GM19025 (cell line): ENCODE measurements around the gene ADIRF.
"Not testable (repeated sequence)": the region's sequence is repeated elsewhere in the genome, so short reads cannot be mapped to it uniquely, and the experiment has no call there.

Experiments
- ATAC-seq: cut with Tn5 transposase; IDR thresholded peaks from one replicate; pipeline ENCODE4 v1.9.1; 2021; ENCODE audit warnings: mild to moderate bottlenecking, low read depth, moderate library complexity; ENCODE audit not compliant: unreplicated experiment

The ADIRF gene

DNA sequence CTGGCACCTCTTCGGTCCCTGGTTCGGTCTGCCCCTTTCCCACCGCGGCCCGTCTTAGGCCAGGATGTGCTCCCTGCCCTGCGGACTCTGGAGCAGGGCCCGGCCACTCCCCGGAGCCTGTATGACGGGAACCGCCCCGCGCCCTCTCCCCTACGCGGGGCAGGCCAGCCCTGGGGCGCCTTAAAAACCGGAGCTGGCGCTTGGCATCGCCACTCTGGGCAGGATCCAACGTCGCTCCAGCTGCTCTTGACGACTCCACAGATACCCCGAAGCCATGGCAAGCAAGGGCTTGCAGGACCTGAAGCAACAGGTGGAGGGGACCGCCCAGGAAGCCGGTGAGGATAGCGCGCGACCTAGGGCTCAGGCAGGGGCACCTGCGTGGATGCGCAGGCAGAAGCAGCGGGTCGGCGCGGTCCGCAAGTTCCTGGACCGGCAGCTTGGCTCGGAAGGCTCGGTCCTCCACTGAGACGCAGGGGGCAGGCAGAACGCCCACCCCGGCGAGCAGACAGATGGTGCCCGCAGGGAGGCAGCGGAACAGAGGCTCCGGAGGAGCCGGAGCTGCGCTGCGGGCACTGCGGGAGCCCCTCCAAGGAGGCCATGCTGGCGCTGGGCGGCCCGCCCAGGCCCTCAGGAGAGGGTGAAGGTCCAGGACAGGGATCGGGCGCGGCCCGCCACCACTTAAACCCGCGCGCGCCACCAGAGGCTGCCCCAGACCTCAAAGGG lies at the start of gene ADIRF:
Gene ADIRF (plus strand): TSS at position 212 of the 723 bp plus-strand sequence. CDS start 63 bp downstream, at position 275.
- ATAC-seq: no peak

DNA sequence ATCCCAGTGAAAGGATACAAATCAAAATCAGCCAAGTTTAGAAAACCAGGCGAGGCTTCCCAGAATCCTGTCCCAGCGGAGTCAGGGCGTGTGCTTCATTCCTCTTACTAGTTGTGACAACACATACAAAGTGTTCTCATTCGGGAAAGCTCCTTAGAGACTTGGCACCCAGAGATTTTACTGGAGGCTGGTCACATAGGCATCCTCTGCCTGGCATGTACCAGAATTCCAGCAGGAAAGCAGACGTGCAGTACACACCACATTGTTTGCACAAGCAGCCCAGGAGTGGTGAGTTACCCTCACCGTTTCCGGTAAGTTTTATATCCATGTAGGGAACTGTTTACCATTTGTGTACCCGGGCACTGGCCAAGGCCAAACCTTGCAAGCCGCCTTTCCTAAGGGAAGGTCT lies 45.7 kb upstream of the ADIRF start:
- ATAC-seq: no peak

DNA sequence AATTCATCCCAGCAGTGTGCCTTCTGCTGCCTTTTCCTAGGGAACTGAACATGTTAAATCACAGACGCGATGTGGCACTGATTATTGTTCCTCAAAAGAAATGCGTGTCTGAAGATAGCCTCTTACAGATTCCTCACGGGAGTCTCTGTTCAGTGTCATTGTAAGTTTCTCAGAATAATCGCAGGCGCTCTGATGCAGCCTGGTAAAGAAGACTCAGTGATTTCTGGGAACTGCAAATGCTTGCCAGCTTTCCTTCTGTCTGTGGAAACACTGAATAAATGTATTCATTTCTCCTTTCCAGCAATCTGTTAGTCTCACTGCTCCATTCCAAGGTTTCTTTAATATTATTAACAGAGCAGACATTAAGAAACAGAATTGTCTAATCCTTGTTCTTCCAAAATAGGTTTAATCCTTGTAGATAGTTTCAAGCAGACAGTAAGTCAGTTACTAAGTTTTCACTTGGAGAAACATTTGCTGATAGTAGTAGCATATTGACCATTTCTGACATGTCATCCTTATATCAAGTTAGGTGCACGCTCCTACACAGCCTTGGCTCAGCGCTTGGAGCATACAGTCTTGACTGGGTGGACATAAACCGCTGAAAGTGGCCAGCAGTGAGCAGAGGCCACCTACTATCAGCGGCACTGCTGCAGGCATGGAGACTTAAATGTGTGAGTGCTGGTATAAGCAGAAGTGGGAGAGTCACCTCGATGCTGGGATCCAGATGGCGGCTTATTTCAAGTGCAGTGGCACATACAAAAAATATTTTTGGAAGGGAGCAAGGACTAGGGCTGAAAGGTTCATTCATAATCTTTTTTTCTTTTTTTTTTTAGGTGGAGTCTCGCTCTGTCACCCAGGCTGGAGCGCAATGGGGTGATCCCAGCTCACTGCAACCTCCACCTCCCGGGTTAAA lies 38.6 kb upstream of the ADIRF start:
- ATAC-seq: no peak

DNA sequence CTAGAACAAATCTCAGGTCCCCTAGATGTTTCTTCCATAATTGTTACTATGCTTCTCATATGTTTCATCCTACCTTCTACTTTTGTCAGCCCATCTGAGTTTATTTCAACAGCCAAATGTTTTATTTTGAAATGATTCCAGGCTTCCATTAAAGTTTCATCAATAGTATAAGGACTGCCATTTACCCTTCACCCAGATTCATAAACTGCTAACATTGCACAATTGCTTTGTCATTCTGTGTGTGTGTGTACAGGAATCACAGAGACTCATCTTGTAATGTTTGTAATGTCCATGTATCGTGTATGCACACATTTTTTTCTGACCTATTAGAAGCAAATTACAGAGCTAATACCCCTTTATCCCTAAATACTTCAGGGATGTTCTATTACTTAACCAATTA lies 36.4 kb upstream of the ADIRF start:
- no peak for ATAC-seq

DNA sequence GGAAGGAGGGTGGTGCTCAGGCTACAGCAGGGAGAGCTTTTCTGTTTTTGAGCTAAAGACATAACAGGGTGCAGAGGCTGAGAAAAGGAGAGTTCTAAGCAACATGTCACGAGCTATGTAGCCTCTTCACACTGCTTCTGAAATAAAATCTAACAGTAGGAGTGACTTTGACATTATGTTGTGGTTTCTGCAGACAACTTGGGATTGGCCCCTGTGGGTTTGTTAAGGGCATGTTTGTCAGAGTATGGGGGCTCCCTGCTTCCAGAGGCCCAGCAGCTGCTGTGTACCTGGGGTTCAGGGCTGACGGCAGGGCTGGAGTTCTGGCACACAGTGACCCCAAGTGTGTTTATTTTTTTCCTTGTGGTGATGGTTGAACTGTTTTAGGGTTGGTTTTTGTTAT lies 35.6 kb upstream of the ADIRF start:
- ATAC-seq: no peak

DNA sequence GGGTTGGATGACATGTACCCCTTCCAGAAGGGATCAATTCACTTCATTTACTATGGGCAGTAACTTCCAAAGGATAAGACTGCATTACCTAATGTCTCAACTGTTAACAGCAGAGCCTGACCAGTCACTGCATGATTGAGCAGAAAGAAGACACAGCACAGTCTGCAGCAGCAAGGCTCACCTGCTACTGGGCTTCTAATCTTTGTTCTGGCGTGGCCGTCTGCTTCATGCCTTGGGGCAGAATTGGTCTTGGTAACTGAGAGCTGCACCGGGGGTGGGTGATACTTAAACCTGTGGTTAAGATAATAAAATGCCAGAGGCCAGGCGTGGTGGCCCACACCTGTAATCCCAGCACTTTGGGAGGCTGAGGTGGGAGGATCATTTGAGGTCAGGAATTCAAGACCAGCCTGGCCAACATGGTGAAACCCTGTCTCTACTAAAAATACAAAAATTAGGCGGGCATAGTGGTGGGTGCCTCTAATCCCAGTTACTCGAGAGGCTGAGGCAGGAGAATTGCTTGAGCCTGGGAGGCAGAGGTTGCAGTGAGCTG lies 34.0 kb upstream of the ADIRF start:
- ATAC-seq: not testable (repeated sequence)

DNA sequence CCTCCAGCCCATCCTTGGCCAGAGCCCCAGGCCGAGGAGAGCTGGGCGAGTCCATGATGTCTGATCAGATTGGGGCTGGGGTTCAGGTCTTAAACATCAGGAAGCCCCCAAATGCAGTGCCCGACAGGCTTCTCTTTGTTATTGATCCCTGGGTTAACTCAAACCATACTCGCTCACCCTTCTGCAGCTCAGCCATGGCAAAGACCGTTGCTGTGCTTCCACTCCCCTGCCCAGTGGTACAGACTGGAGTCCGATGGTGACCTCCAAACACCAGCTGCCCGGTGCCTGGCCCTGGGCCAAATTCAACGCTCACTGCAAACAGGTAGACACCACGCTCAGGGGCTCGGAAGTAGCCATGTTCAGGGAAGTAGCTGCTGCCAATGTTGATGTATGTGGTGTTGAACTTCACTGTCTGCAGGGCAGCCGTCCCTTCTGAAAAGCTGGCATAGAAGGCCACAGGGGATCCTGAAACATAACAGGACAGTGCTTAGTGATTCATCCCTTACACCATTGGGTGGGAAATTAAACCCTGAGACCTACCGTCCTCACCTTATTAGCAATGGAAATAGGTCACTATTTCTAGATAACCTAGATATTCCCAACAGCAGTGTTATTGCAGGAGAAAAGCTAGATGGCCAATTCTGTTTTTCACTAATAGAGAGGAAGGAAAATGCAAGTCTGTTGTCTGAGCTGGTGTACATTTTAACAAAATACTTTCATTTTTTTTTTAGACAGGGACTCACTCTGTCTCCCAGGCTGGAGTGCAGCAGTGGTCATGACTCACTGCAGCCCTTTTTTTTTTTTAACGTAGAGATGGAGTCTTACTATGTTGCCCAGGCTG lies 31.4 kb upstream of the ADIRF start:
- ATAC-seq: no peak

DNA sequence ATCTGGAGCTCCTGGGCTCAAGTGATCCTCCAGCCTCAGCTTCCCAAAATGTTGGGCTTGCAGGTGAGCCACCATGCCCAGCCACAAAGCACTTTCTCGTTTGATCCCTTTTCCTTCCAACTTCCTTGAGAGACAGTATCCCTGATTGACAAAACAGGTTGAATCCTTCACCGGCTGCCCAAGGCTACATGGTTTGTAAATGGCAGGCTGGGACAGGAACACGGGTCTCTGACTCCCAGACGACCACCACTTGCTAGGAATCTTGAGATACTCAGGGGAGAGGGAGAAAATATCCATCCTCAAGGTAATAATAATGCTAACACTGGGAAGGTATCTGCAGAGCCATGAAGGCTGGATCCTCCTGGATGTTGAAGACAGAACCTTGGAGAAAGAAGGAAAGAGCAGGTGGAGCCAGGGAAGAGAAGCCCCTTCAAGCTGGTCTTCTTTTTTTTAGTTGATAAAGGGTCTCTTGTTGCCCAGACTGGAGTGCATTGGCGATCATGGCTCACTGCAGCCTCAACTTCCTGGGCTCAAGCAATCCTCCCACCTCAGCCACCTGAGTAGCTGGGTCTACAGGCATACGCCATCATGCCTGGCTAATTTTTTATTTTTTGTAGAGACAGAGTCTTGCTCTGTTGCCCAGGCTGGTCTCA lies 30.7 kb upstream of the ADIRF start:
- ATAC-seq: no peak

DNA sequence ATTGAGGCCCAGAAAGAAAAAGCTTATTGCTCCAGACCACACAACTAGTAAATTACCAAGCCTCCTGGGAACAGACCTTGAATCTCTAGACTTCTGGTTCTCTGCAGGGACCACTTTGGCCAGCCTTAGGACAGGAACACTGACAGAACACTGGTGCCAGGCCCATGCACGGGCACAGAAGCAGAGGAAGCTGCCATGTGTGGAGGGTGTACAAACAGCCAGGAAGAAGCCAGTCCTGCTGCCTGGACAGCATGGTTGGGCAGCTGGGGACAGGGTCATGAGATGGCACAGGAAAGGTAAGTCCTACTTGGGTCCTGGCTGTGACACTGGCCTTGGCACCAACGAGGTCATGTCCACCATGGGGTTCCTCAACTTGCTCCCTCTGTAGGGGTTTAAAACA lies 30.0 kb upstream of the ADIRF start:
- ATAC-seq: no peak

DNA sequence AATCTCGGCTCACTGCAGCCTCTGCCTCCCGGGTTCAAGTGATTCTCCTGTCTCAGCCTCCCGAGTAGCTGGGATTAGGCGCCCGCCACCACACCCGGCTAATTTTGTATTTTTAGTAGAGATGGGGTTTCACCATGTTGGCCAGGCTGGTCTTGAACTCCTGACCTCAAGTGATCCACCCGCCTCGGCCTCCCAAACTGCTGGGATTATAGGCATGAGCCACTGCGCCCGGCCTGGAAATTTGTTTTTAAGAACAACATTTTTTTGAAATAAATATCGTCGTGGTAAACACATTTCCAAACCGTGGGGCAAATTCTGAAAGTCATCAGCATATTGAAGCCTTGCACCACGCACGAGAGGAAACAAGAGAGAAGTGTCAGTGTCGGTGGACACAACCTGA lies 28.2 kb upstream of the ADIRF start:
- ATAC-seq: not testable (repeated sequence)

DNA sequence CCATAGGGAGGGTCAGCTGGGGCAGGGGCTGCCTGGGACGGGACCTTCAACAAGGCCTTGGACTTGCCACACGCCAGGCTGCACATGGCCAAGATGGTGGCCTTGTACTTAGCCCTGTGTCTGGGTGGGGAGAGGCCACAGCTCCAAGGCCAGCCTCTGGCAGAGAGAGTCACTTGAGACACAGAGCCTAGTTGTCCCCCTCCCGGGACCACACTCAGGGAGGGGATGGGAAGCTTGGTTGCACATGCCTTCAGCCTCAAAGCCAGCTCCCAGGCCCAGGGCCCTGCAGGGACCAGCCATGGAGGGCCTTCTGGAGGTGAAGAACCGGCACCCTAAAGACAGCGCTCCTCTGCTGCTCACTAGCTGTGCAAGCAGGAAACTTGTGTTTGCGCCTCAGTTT lies 27.6 kb upstream of the ADIRF start:
- no peak for ATAC-seq

DNA sequence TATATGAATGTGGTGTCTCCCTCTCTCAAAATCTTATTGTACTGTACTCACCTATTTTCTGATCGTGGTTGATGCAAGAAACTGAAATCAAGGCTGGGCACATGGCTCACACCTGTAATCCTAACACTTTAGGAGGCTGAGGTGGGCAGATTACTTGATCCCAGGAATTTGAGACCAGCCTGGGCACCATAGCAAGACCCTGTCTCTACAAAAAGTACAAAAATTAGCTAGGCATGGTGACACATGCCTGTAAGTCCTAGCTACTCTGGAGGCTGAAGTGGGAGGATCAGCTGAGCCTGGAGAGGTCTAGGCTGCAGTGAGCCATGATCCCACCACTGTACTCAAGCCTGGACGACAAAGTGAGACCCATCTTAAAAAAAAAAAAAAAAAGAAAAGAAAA lies 26.9 kb upstream of the ADIRF start:
- ATAC-seq: no peak

DNA sequence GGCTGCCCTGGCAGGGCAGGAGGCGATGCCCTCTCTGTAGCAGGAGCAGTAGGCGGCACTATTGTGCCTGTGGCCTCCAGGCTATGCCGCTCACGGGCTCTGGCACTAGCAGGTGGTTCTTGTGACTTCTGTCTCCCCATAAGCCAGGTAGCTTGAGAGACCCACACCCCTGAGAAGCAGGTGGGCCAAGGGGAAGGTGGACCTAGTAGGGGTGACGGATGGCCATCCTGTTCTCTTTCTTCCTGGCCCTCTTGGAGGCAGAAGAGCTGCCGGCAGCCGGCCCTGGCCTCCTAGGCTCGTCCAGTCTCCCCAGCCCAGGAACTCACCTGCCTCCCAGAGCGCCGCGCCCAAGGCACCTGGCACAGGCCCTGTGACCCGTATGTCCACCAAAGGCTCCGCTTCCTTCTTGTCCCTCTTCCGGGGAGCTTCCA lies 26.3 kb upstream of the ADIRF start:
- ATAC-seq: no peak

DNA sequence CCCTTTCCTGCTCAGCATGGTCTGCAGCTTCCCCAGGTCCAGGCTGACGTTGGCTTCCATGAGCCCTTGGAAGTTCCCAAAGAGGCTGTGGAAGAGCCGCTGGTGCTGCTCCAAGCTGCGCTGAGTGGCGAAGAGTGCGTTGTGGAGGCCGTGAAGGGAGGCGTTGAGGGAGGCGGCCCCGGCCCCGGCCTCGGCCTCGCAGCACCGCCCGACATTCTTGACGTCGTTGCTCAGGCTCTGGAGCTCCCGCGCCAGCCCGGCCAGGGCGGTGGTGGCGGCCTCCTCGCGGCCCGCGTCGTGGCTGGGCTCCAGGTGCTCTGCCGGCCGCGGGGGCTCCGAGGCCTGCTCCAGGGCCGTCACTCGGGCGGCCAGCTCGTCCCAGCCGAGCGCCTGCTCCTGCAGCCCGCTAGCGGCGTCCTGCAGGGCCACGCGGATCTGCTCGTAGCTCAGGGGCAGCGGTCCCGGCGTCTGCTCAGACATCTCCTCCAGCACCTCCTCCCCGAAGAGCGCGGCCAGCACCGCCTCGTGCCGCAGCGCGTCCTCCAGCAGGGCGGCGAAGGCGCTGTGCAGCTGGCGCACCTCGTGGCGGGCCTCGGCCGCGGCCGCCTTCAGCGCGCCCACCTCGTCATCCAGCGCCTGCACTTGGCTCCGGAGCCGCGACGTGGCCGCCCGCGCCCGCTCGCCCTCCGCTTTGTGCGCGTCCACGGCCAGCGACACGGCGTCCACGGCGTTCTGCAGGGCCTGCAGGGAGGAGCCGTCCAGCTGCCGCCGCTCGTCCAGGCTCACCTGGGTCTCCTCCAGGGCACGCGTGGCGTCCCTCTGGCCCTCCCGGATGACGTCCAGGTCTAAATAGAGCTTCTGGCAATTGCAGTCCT lies 25.6 kb upstream of the ADIRF start:
- ATAC-seq: no peak

DNA sequence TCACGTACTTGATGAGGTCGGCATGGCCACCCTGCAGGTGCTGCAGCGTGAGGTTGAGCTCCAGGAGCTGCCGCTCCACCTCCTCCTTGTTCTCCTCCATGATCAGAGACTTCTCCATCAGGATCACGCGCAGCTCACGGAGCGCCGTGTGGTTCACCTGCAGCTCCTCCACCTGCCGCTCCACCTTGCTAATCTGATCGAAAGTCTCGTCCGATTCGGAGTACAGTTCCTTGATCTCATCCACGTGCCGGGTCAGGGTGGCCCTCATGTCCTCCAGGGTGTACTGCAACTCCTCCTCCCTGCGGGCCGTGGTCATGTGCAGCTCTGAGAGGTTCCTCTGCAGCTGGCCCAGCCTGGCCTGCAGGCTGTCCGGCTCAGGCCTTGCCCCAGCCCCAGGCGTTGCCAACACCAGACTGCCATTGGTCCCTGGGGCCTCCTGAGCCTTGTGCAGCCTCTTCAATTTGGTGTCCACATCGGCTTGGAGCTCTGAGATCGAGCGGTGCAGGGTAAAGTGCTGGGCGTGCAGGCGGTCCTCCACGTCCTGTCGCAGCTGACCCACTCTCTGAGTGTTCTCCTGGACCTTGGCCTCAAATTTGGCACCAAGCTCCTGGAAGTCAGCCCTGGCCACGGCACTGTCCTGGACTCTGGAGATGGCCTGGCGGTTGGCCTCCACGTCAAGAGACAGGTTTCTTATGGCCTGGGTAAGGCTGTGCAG lies 24.8 kb upstream of the ADIRF start:
- ATAC-seq: no peak

DNA sequence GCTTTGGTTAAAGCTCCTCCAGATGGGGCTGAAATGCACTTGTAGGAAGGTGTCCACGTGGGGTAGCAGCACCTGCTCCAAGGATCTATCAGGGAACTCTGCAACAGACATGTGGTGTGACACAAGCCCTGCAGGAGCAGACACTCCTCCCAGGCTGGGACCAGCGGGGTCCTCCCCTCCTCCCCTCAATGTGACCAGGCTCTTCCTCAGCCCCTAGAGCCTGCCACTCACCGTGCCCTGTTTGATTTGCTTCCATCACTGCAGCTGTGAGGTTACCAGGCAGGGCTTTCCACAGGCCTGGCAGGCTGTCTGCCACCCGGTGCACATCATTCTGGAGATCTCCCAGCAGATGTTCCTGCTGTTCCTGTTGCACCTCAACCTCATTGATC lies 24.3 kb upstream of the ADIRF start:
- no peak for ATAC-seq

DNA sequence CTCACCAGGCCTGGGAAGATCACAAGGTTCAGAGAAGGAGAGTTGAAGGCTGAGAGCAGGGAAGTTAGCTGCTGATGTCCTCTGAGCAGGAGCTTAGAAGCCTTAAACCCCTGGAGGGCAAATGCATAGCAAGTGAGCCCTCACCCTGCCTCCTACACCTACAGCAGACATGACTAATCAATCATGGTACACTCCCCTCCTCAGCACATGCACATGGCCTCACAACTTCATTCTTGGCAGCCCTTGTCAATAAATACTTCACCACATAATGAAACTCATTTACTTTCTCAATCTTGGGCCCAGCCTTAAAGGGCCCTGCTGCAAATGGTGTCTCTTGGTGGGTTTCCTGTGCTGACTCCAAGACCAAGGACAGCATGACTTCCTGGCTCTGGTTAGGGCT lies 23.8 kb upstream of the ADIRF start:
- no peak for ATAC-seq

DNA sequence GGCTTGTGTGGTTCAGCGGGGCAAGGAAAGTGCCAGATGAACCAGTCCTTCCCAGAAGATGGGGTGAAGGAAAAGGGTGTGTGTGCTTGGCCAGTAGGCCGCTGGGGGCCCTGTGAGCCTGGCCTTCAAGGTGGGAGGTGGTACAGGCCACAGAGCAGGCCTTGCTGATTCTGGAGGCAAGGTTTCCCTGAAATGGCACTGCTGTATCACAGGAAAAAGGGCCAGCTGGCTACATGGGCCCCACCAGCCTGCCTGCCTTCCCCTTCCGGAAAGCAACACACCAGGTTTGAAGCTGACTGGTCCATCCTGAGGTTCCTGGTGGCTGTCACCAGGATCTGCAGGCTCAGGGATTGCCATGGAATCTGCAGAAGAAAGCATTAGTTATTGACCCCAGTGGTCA lies 23.4 kb upstream of the ADIRF start:
- ATAC-seq: no peak
